Uterus (tissue), 2 donors: Measurements from ENCODE around the gene PLPP7.

Experiments used
- POLR2A ChIP-seq, 2 donors: fragments of 450-650 bp; IDR thresholded peaks; one replicate each; pipeline ENCODE4 v1.6.1; 2016; ENCODE audit warnings: antibody characterized with exemption in 2 of 2, mild to moderate bottlenecking in 1 of 2, moderate library complexity in 1 of 2
- TF ChIP-seq, protein P1 (sequence below), 4 experiments: fragments of 200-600 bp in 2 of 4; fragments of 450-650 bp in 2 of 4; sonication (generic) in 2 of 4; IDR thresholded peaks; one replicate each; pipeline ENCODE4 v1.5.1; 2016 to 2019; ENCODE audit warnings: antibody characterized with exemption in 4 of 4, mild to moderate bottlenecking in 2 of 4, moderate library complexity in 1 of 4

GRCh38 chr9:131290767-131291370 is 1.3 kb downstream of the PLPP7 start:
- TF ChIP-seq, protein P1, sequence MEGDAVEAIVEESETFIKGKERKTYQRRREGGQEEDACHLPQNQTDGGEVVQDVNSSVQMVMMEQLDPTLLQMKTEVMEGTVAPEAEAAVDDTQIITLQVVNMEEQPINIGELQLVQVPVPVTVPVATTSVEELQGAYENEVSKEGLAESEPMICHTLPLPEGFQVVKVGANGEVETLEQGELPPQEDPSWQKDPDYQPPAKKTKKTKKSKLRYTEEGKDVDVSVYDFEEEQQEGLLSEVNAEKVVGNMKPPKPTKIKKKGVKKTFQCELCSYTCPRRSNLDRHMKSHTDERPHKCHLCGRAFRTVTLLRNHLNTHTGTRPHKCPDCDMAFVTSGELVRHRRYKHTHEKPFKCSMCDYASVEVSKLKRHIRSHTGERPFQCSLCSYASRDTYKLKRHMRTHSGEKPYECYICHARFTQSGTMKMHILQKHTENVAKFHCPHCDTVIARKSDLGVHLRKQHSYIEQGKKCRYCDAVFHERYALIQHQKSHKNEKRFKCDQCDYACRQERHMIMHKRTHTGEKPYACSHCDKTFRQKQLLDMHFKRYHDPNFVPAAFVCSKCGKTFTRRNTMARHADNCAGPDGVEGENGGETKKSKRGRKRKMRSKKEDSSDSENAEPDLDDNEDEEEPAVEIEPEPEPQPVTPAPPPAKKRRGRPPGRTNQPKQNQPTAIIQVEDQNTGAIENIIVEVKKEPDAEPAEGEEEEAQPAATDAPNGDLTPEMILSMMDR (IDR thresholded peaks at IDR 0.05): no peak
- TF ChIP-seq POLR2A (IDR thresholded peaks at IDR 0.05): no peak
